ENCODE data around the gene SH3BGRL2.

Gene SH3BGRL2

GRCh38 chr6:79712616-79713135 lies 81.5 kb downstream of the SH3BGRL2 start:
- Histone ChIP-seq H3K9me3 (ENCODE audit: insufficient read depth, low read length) (no peaks in the 10 kb centered on the region), H3K27ac (ENCODE audit: low read length) (no peak overlapping the region), H3K27me3 (ENCODE audit: low read depth, low read length) (peaks cover 6% of the 10 kb centered on the region), H3K4me3 (ENCODE audit: low read length) (no peak overlapping the region), H3K79me2 (ENCODE audit: low read length) (no peaks in the 10 kb centered on the region), H4K20me1 (ENCODE audit: insufficient read depth, low read length) (no peaks in the 10 kb centered on the region), H2AFZ (ENCODE audit: low read depth, low read length) (peak overlapping the region; percentile 47), H3K4me1 (ENCODE audit: low read length) (peaks cover 4% of the 10 kb centered on the region; the same call in 1 of the 2 replicates), H3K9ac (ENCODE audit: low read length) (no peak overlapping the region), H3K4me2 (ENCODE audit: low read length) (no peak overlapping the region), H3K36me3 (replicated peaks; ENCODE audit: low read depth, low read length) (no peaks in the 10 kb centered on the region)
- TF ChIP-seq CTCF (IDR thresholded peaks at IDR 0.05; ENCODE audit: low read depth, low read length) = no peak
- TF ChIP-seq EZH2phosphoT487 (IDR thresholded peaks at IDR 0.05; ENCODE audit: low read depth) = no peak

- Histone ChIP-seq H2AFZ (ENCODE audit: low read depth, low read length) (no peak overlapping the region), H4K20me1 (ENCODE audit: insufficient read depth, low read length) (no peaks in the 10 kb centered on the region), H3K27me3 (ENCODE audit: low read depth, low read length) (peaks cover 6% of the 10 kb centered on the region), H3K27ac (ENCODE audit: low read length) (no peak overlapping the region), H3K9ac (ENCODE audit: low read length) (no peak overlapping the region), H3K4me1 (ENCODE audit: low read length) (peaks cover 4% of the 10 kb centered on the region; the same call in 1 of the 2 replicates), H3K9me3 (ENCODE audit: insufficient read depth, low read length) (no peaks in the 10 kb centered on the region), H3K4me2 (ENCODE audit: low read length) (no peak overlapping the region; the same call in 1 of the 2 replicates), H3K4me3 (ENCODE audit: low read length) (no peak overlapping the region), H3K36me3 (replicated peaks; ENCODE audit: low read depth, low read length) (no peaks in the 10 kb centered on the region), H3K79me2 (ENCODE audit: low read length) (no peaks in the 10 kb centered on the region)
- TF ChIP-seq EZH2phosphoT487 (IDR thresholded peaks at IDR 0.05; ENCODE audit: low read depth) (no peak), CTCF (IDR thresholded peaks at IDR 0.05; ENCODE audit: low read depth, low read length) (peak; percentile 85)
Measured at GRCh38 chr6:79713701-79714322, 82.7 kb downstream of the SH3BGRL2 start.

DNA sequence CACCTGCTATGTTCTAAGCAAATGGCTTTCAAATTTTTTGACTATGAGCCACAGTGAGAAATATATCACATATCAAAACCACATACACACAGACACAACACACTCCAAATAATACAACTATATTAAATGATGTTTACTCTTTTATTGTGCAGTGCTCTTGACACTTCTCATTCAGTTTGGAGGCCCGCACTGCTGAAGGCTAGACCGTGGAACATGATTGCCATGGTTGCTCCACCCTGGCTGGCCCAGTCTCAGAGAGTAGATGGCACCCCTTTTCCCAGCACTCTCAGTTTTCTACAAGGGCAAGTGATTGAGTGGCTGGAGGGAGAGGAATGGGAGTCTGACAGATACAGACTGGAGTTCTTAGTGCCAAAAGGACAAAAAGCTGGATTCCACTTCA lies 86.9 kb downstream of the SH3BGRL2 start:
- Histone ChIP-seq H3K4me3 (ENCODE audit: low read length) (no peak overlapping the region), H3K4me2 (ENCODE audit: low read length) (no peak overlapping the region), H2AFZ (ENCODE audit: low read depth, low read length) (no peak overlapping the region), H3K27me3 (ENCODE audit: low read depth, low read length) (peaks cover 6% of the 10 kb centered on the region), H3K9ac (ENCODE audit: low read length) (no peak overlapping the region), H3K79me2 (ENCODE audit: low read length) (no peaks in the 10 kb centered on the region), H3K4me1 (ENCODE audit: low read length) (peaks cover 4% of the 10 kb centered on the region; the same call in 1 of the 2 replicates), H3K36me3 (replicated peaks; ENCODE audit: low read depth, low read length) (no peaks in the 10 kb centered on the region), H3K9me3 (ENCODE audit: insufficient read depth, low read length) (no peaks in the 10 kb centered on the region), H4K20me1 (ENCODE audit: insufficient read depth, low read length) (no peaks in the 10 kb centered on the region), H3K27ac (ENCODE audit: low read length) (no peak overlapping the region)
- TF ChIP-seq EZH2phosphoT487 (IDR thresholded peaks at IDR 0.05; ENCODE audit: low read depth) (no peak), CTCF (IDR thresholded peaks at IDR 0.05; ENCODE audit: low read depth, low read length) (no peak)

GRCh38 chr6:79718509-79719247 lies 87.5 kb downstream of the SH3BGRL2 start:
- no peak overlapping the region for H3K9ac ChIP-seq (ENCODE audit: low read length)
- no peaks in the 10 kb centered on the region for H3K36me3 ChIP-seq (replicated peaks; ENCODE audit: low read depth, low read length)
- H3K4me1 ChIP-seq (ENCODE audit: low read length) = no peaks in the 10 kb centered on the region
- H3K4me2 ChIP-seq (ENCODE audit: low read length) = no peak overlapping the region
- peaks cover 6% of the 10 kb centered on the region for H3K27me3 ChIP-seq (ENCODE audit: low read depth, low read length)
- H3K79me2 ChIP-seq (ENCODE audit: low read length) = no peaks in the 10 kb centered on the region
- H2AFZ ChIP-seq (ENCODE audit: low read depth, low read length) = no peak overlapping the region
- H3K4me3 ChIP-seq (ENCODE audit: low read length) = no peak overlapping the region
- H3K27ac ChIP-seq (ENCODE audit: low read length) = no peak overlapping the region
- TF ChIP-seq EZH2phosphoT487 (IDR thresholded peaks at IDR 0.05; ENCODE audit: low read depth) (no peak), CTCF (IDR thresholded peaks at IDR 0.05; ENCODE audit: low read depth, low read length) (no peak)
- no peaks in the 10 kb centered on the region for H4K20me1 ChIP-seq (ENCODE audit: insufficient read depth, low read length)
- no peaks in the 10 kb centered on the region for H3K9me3 ChIP-seq (ENCODE audit: insufficient read depth, low read length)

All from OCI-LY3 (cell line).